RWPE1 (cell line): Measurements from ENCODE around the gene PABPN1L.

Experiments
- CTCF ChIA-PET: fragments of 350-600 bp; sonication (Branson Sonifier 250); formaldehyde crosslinking; extraction: SDS; loops from one replicate; lab custom pipeline; 2021; lab: Yijun Ruan, JAX
- POLR2A ChIA-PET: fragments of 400-600 bp; formaldehyde crosslinking; extraction: SDS; loops from one replicate; lab custom pipeline; 2020; ENCODE audit warnings: antibody characterized with exemption; ENCODE audit not compliant: low non-redundant PET; lab: Yijun Ruan, JAX
- DNase-seq: peaks from one replicate; pipeline ENCODE4 v3.0.0; 2012; ENCODE audit warnings: low spot score
- H3K27ac ChIP-seq: fragments of 450-650 bp; 2 replicates; pipeline ENCODE4 v1.5.1; 2017
- TF ChIP-seq, protein P1 (sequence below): fragments of 450-650 bp; conservative IDR thresholded peaks from 2 replicates; pipeline ENCODE4 v1.5.1; 2017; ENCODE audit warnings: low read depth, mild to moderate bottlenecking

The PABPN1L gene

DNA sequence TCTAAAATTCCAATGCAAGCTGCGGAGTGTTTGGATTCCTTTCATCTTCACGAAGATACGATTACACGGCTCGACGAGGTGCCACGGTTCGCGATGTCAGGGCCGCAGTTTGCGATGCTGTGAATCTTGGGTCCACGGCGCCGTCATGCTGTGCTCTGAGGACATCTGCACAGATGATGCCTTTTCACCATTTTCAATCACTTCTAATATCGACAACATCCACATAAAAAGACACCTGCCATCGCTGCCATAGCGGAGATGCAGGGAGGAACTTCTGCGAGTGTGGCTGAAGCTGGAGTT is 47.9 kb downstream of the PABPN1L start:
- POLR2A ChIA-PET: no interaction called here
- CTCF ChIA-PET: interaction anchor here (0.5 to 0.6 kb wide), 2 partner anchors 260 to 422 kb away, joined by 3 read pairs; no protein-coding TSS in a partner anchor
- TF ChIP-seq, protein P1, sequence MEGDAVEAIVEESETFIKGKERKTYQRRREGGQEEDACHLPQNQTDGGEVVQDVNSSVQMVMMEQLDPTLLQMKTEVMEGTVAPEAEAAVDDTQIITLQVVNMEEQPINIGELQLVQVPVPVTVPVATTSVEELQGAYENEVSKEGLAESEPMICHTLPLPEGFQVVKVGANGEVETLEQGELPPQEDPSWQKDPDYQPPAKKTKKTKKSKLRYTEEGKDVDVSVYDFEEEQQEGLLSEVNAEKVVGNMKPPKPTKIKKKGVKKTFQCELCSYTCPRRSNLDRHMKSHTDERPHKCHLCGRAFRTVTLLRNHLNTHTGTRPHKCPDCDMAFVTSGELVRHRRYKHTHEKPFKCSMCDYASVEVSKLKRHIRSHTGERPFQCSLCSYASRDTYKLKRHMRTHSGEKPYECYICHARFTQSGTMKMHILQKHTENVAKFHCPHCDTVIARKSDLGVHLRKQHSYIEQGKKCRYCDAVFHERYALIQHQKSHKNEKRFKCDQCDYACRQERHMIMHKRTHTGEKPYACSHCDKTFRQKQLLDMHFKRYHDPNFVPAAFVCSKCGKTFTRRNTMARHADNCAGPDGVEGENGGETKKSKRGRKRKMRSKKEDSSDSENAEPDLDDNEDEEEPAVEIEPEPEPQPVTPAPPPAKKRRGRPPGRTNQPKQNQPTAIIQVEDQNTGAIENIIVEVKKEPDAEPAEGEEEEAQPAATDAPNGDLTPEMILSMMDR: no peak
- no peak for DNase-seq
- H3K27ac ChIP-seq: peak overlapping the region; percentile 69

DNA sequence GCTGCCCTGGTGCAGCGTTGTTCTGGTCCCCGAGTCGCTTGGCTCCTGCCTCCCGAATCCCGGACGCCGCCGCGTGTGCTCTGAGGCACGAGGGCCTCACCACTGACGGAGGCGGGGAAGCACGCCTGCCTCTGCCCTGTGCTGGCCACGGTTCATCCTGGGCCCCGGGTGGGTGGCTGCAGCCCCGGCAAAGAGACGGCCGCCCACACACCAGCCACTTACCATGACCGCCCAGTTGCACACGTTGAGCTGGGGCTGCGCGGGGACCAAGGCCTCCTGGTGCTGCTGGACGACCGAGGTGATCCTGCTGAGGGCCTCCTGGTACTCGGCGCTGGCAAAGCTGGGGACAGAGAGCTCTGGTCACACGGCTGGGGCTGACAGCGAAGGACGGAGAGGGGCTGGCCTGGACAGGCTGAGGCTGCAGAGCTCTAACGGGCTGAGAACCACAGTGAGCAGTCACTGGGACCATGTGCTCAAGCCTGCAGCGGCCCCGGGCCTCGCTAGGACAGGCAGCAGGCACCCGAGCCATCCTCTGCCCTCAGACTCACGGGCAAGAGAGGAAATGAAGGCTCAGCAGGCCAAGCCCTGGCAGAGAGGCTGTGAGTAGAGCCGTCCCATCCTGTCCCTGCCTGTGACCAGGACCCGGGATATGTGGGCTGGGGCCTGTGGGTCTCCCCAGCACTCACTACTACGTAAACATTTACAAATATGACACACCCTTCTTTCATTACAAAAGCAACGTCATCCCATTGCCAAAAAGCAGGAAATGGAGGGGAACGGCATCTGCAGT is 48.5 kb downstream of the PABPN1L start:
- TF ChIP-seq, protein P1: no peak
- peak overlapping the region; percentile 69 for H3K27ac ChIP-seq
- POLR2A ChIA-PET: no interaction called here
- DNase-seq: no peak
- CTCF ChIA-PET: interaction anchor here (0.5 kb wide), 1 partner anchor 423 kb away, joined by 3 read pairs; no protein-coding TSS in a partner anchor

DNA sequence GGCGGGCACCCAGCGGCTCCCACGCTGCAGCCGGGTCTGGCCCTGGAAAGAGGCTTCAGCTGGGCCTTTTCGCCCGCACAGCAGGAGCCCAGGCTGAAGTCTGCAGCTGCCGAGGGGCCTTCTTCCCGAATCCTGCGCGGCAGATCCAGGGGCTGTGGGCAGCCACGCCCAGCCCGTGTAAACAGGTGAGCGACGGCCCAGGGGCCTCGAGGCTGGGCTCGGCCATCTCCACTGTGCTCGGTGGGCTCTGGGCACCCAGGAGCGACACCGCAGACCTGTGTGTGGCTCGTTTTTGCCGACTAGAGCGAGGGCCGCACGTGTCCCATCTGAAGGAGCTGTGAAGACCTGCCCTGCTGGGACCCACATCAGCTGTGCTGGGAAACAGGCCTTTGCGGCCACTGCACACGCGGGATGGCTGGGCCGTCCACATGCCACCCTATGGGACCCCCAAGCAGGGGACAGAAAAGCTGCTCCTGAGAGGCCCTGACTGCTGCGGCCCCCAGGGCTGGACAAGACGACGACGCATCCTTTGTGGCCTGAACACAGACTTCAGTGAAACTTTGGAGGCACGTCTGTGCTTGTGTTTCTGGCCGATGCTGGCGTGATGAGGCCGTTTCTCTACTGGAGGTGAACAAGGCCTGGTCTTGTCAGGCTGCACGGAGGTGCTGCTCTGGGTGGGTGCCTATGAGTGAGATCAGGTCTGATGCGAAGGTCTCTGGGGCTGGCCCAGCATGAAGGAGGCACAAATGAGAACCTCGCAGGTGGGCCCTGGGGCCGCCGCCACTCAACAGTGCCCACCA is 49.5 kb downstream of the PABPN1L start:
- H3K27ac ChIP-seq: peak overlapping the region; percentile 69
- CTCF ChIA-PET: interaction anchor here (1.1 to 1.3 kb wide), 2 partner anchors 41 to 76 kb away, joined by 3 read pairs; no protein-coding TSS in a partner anchor
- no peak for DNase-seq
- POLR2A ChIA-PET: no interaction called here
- TF ChIP-seq, protein P1: no peak

DNA sequence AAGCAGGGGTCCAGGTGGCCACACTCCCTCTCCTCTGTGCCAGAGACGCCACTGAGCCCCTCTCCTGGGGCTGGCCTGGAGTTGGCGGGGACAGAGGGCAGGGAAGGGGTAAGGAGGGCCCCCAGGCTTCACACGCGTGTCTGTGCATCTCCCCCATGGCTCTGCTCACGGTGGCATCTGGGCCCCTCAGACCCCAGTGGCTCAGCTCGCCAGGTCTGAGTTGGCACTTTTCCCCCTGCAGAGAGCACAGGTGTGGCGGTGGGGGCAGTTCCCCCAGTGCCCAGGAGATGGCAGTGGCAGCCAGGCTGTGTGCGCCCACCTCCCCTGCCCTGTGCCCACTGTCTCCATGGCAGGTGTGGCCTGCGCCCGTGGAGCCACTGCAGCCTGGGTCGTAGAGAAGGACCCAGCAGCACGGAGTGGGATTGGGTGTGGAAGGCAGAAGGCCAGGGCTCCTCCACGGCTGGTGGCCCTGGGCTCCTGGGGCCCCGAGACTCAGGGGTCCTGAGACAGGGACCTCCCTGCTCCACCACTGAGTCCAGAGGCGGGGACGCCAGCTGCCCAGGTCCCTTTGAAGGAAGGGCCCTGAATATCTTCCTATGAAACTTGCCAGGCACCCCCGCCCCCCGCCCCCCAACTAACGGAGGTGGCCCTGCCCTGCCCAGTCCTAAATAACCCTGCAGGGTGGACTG is 50.4 kb downstream of the PABPN1L start:
- TF ChIP-seq, protein P1: peak; percentile 81
- DNase-seq: peak; percentile 34
- H3K27ac ChIP-seq: peak overlapping the region; percentile 69; the same call in 1 of the 2 replicates
- ChIA-PET CTCF (interaction anchor here (0.5 to 1.3 kb wide), 7 partner anchors 9 to 400 kb away, joined by 3 to 5 read pairs (median 3); no protein-coding TSS in a partner anchor), POLR2A (no interaction called here)

DNA sequence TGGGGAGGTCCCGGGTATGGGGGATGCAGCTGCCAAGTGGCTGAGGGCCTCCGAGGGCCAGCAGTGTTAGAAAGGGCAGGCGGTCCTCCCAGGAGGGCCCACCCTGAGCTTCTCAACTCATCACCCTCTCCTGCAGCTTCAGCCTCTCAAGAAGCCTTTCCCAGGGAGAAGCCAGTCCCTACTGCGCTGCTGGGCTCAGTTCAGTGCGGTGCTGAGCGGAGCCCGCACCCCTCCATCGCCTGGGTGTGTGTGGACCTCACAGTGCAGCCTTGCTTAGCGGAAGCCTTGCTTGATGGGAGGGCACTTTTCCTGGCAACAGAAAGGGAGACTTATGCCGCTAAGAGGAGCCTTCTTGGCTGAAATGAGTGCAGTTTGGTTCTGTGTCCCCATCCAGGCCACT is 51.2 kb downstream of the PABPN1L start:
- CTCF ChIA-PET: interaction anchor here (0.6 to 1.3 kb wide), 5 partner anchors 9 to 401 kb away, joined by 3 to 5 read pairs (median 3); no protein-coding TSS in a partner anchor
- TF ChIP-seq, protein P1: no peak
- DNase-seq: no peak
- POLR2A ChIA-PET: no interaction called here
- no peak overlapping the region for H3K27ac ChIP-seq

DNA sequence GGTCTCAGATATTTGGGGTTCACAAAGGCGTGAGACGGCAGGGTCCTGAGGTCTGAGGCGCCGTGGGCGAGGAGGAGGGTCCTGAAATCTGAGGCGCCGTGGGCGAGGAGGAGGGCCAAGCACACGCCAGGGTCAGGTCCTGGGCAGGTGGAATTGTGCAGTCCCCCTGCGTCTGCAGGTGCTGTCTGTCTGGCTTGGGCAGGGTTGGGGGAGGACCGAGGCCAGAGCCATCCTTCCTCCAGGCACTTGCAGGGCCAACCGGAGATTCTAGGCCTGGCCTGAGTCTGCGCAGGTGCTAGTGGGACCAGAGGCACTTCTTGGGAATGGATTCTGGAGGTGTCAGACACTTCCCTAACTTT is 52.3 kb downstream of the PABPN1L start:
- CTCF ChIA-PET: no interaction called here

More for the DNA sequence above, 52.3 kb downstream of the PABPN1L start:
- H3K27ac ChIP-seq: peak overlapping the region; percentile 22
- POLR2A ChIA-PET: no interaction called here
- TF ChIP-seq, protein P1: no peak
- DNase-seq: no peak
